GM19023 (cell line): ENCODE data around the gene CCDC33.

Source experiments
- ATAC-seq: cut with Tn5 transposase; IDR thresholded peaks from one replicate; pipeline ENCODE4 v1.9.1; 2021; ENCODE audit warnings: mild to moderate bottlenecking, moderate library complexity; ENCODE audit not compliant: unreplicated experiment

The CCDC33 gene

GRCh38 chr15:74235962-74236361 is at the start of gene CCDC33:
Gene CCDC33 (plus strand): TSS chr15:74236326. CDS start chr15:74236720, 394 bp downstream.
- ATAC-seq, result no peak

- no peak for ATAC-seq
Observed at GRCh38 chr15:74188216-74188615, 47.9 kb upstream of the CCDC33 start.

GRCh38 chr15:74191798-74192197 is 44.3 kb upstream of the CCDC33 start:
- ATAC-seq, result no peak

GRCh38 chr15:74192751-74193150 is 43.4 kb upstream of the CCDC33 start:
- no peak for ATAC-seq

GRCh38 chr15:74193299-74193718 is 42.8 kb upstream of the CCDC33 start:
- ATAC-seq, result no peak

- ATAC-seq, result no peak
Observed at GRCh38 chr15:74193905-74194304, 42.2 kb upstream of the CCDC33 start.

- ATAC-seq, result no peak
Observed at GRCh38 chr15:74194572-74195559, 41.3 kb upstream of the CCDC33 start.

- ATAC-seq, result no peak
Observed at GRCh38 chr15:74196175-74196574, 40.0 kb upstream of the CCDC33 start.

- no peak for ATAC-seq
Observed at GRCh38 chr15:74197176-74197965, 38.8 kb upstream of the CCDC33 start.

- ATAC-seq, result no peak
Observed at GRCh38 chr15:74199297-74199652, 36.9 kb upstream of the CCDC33 start.

- no peak for ATAC-seq
Observed at GRCh38 chr15:74200412-74200815, 35.7 kb upstream of the CCDC33 start.

- no peak for ATAC-seq
Observed at GRCh38 chr15:74200871-74201419, 35.2 kb upstream of the CCDC33 start.

- ATAC-seq, result no peak
Observed at GRCh38 chr15:74201710-74202420, 34.3 kb upstream of the CCDC33 start.

GRCh38 chr15:74202452-74203401 is 33.4 kb upstream of the CCDC33 start, which contains the start of gene STRA6:
Gene STRA6 (minus strand): TSS chr15:74202787. CDS start chr15:74202267, 520 bp downstream.
- ATAC-seq, result no peak

- no peak for ATAC-seq
Observed at GRCh38 chr15:74203914-74204431, 32.2 kb upstream of the CCDC33 start.

GRCh38 chr15:74205582-74205947 is 30.6 kb upstream of the CCDC33 start:
- ATAC-seq, result no peak

GRCh38 chr15:74206801-74207281 is 29.3 kb upstream of the CCDC33 start:
- ATAC-seq, result no peak

GRCh38 chr15:74207652-74208440 is 28.3 kb upstream of the CCDC33 start:
- no peak for ATAC-seq
